ENCODE results near the gene CCDC40.

The CCDC40 gene

GRCh38 chr17:80118601-80119270 lies 82.3 kb downstream of the CCDC40 start:
- no peak for DNase-seq

- no peak for DNase-seq
Measured at GRCh38 chr17:80119271-80119791, 82.9 kb downstream of the CCDC40 start.

GRCh38 chr17:80119839-80120238 lies 83.4 kb downstream of the CCDC40 start:
- DNase-seq = no peak

- no peak for DNase-seq
Measured at GRCh38 chr17:80122026-80122575, 85.7 kb downstream of the CCDC40 start.

GRCh38 chr17:80122926-80123505 lies 86.6 kb downstream of the CCDC40 start:
- DNase-seq = no peak

- DNase-seq = no peak
Measured at GRCh38 chr17:80123791-80124190, 87.3 kb downstream of the CCDC40 start.

GRCh38 chr17:80124351-80124981 lies 88.0 kb downstream of the CCDC40 start:
- no peak for DNase-seq

GRCh38 chr17:80125656-80126448 lies 89.4 kb downstream of the CCDC40 start:
- DNase-seq = no peak

- no peak for DNase-seq
Measured at GRCh38 chr17:80126449-80126715, 89.9 kb downstream of the CCDC40 start.

- no peak for DNase-seq
Measured at GRCh38 chr17:80129006-80129565, 92.6 kb downstream of the CCDC40 start.

GRCh38 chr17:80130992-80131391 lies 94.5 kb downstream of the CCDC40 start:
- no peak for DNase-seq

GRCh38 chr17:80132906-80133625 lies 96.6 kb downstream of the CCDC40 start:
- DNase-seq = no peak

- DNase-seq = no peak
Measured at GRCh38 chr17:80133626-80133970, 97.2 kb downstream of the CCDC40 start.

GRCh38 chr17:80137131-80137530 lies 100.7 kb downstream of the CCDC40 start:
- no peak for DNase-seq

GRCh38 chr17:80138856-80139426 lies 102.5 kb downstream of the CCDC40 start:
- no peak for DNase-seq

- no peak for DNase-seq
Measured at GRCh38 chr17:80141463-80142165, 105.2 kb downstream of the CCDC40 start.

GRCh38 chr17:80142929-80143328 lies 106.5 kb downstream of the CCDC40 start:
- DNase-seq = no peak

- no peak for DNase-seq
Measured at GRCh38 chr17:80145076-80146075, 108.9 kb downstream of the CCDC40 start.

GRCh38 chr17:80146121-80147034 lies 109.9 kb downstream of the CCDC40 start:
- DNase-seq = peak; percentile 30
